Activated T-helper 17 cell treated with anti-CD3 and anti-CD28 coated beads, Interleukin-2, amount 50 U/mL, for 72 hours (primary cell): ENCODE measurements around the gene ARHGAP44. TPM values are rescaled to one million over a fixed set of nuclear protein-coding genes. Genes with fewer than 3 reads are reported as not detected.
"Not testable (repeated sequence)": the region's sequence is repeated elsewhere in the genome, so short reads cannot be mapped to it uniquely, and the experiment has no call there.

Experiments
- ATAC-seq: fragments of 150-1000 bp; cut with Tn5 transposase; replicated peaks from 2 replicates; pipeline ENCODE4 v1.10.0; 2021; ENCODE audit warnings: mild to moderate bottlenecking, moderate library complexity
- H3K27ac Mint-ChIP-seq: one replicate; pipeline ENCODE4 v1.8.0; 2022; ENCODE audit warnings: mixed read lengths
- H3K27me3 Mint-ChIP-seq: one replicate; pipeline ENCODE4 v1.8.0; 2022; ENCODE audit warnings: mixed read lengths
- H3K36me3 Mint-ChIP-seq: one replicate; pipeline ENCODE4 v1.8.0; 2022; ENCODE audit warnings: low read depth, mild to moderate bottlenecking, mixed read lengths
- H3K4me1 Mint-ChIP-seq: one replicate; pipeline ENCODE4 v1.8.0; 2022; ENCODE audit warnings: mixed read lengths
- H3K4me3 Mint-ChIP-seq: one replicate; pipeline ENCODE4 v1.8.0; 2022; ENCODE audit warnings: mild to moderate bottlenecking, mixed read lengths
- H3K9me3 Mint-ChIP-seq: one replicate; pipeline ENCODE4 v1.8.0; 2022; ENCODE audit warnings: mixed read lengths
- total RNA-seq, 2 donors: library from RNA; stranded (reverse); gene quantifications; one replicate each; pipeline ENCODE4 v1.2.3, GENCODE V29; 2022

Gene ARHGAP44
- total RNA-seq, 2 donors from 2014 or later = 0.48 TPM; not detected in 1

GRCh38 chr17:12851901-12852435 is 62.7 kb downstream of the ARHGAP44 start:
- no peaks in the 10 kb centered on the region for H3K36me3 Mint-ChIP-seq
- ATAC-seq = no peak
- peaks cover 3% of the 10 kb centered on the region for H3K9me3 Mint-ChIP-seq
- H3K27ac Mint-ChIP-seq = no peak overlapping the region
- H3K27me3 Mint-ChIP-seq = peaks cover 3% of the 10 kb centered on the region
- no peak overlapping the region for H3K4me3 Mint-ChIP-seq
- H3K4me1 Mint-ChIP-seq = no peaks in the 10 kb centered on the region

- peaks cover 3% of the 10 kb centered on the region for H3K27me3 Mint-ChIP-seq
- H3K4me3 Mint-ChIP-seq = no peak overlapping the region
- H3K36me3 Mint-ChIP-seq = no peaks in the 10 kb centered on the region
- no peaks in the 10 kb centered on the region for H3K4me1 Mint-ChIP-seq
- no peak overlapping the region for H3K27ac Mint-ChIP-seq
- peaks cover 4% of the 10 kb centered on the region for H3K9me3 Mint-ChIP-seq
- ATAC-seq = no peak
Measured at GRCh38 chr17:12853921-12854320, 64.6 kb downstream of the ARHGAP44 start.

GRCh38 chr17:12856416-12856815 is 67.1 kb downstream of the ARHGAP44 start:
- Mint-ChIP-seq H3K27me3 (peaks cover 3% of the 10 kb centered on the region), H3K27ac (no peak overlapping the region), H3K36me3 (no peaks in the 10 kb centered on the region), H3K9me3 (peaks cover 12% of the 10 kb centered on the region), H3K4me3 (no peak overlapping the region), H3K4me1 (no peaks in the 10 kb centered on the region)
- ATAC-seq = no peak

GRCh38 chr17:12857592-12857991 is 68.3 kb downstream of the ARHGAP44 start:
- Mint-ChIP-seq H3K27ac (no peak overlapping the region), H3K36me3 (no peaks in the 10 kb centered on the region), H3K4me3 (no peak overlapping the region), H3K9me3 (peaks cover 12% of the 10 kb centered on the region), H3K4me1 (no peaks in the 10 kb centered on the region), H3K27me3 (peaks cover 7% of the 10 kb centered on the region)
- no peak for ATAC-seq

GRCh38 chr17:12859520-12859919 is 70.2 kb downstream of the ARHGAP44 start:
- Mint-ChIP-seq H3K36me3 (no peaks in the 10 kb centered on the region), H3K4me3 (no peak overlapping the region), H3K27ac (no peak overlapping the region), H3K4me1 (no peaks in the 10 kb centered on the region), H3K27me3 (peaks cover 3% of the 10 kb centered on the region), H3K9me3 (peaks cover 12% of the 10 kb centered on the region)
- ATAC-seq = no peak

- no peak for ATAC-seq
- Mint-ChIP-seq H3K4me3 (no peak overlapping the region), H3K27ac (no peak overlapping the region), H3K36me3 (no peaks in the 10 kb centered on the region), H3K9me3 (no peaks in the 10 kb centered on the region), H3K27me3 (peaks cover 6% of the 10 kb centered on the region), H3K4me1 (no peaks in the 10 kb centered on the region)
Measured at GRCh38 chr17:12865769-12866168, 76.5 kb downstream of the ARHGAP44 start.

GRCh38 chr17:12866244-12866643 is 76.9 kb downstream of the ARHGAP44 start:
- Mint-ChIP-seq H3K4me1 (no peaks in the 10 kb centered on the region), H3K4me3 (no peak overlapping the region), H3K27me3 (peaks cover 6% of the 10 kb centered on the region), H3K36me3 (no peaks in the 10 kb centered on the region), H3K27ac (no peak overlapping the region), H3K9me3 (no peaks in the 10 kb centered on the region)
- ATAC-seq = no peak

GRCh38 chr17:12867726-12868125 is 78.4 kb downstream of the ARHGAP44 start:
- Mint-ChIP-seq H3K9me3 (peaks cover 4% of the 10 kb centered on the region), H3K36me3 (no peaks in the 10 kb centered on the region), H3K27ac (no peak overlapping the region), H3K4me3 (no peak overlapping the region), H3K27me3 (peaks cover 2% of the 10 kb centered on the region), H3K4me1 (no peaks in the 10 kb centered on the region)
- no peak for ATAC-seq

GRCh38 chr17:12873415-12874125 is 84.3 kb downstream of the ARHGAP44 start:
- not testable (repeated sequence) for H3K27ac Mint-ChIP-seq, H3K4me3 Mint-ChIP-seq, H3K36me3 Mint-ChIP-seq, H3K4me1 Mint-ChIP-seq, H3K9me3 Mint-ChIP-seq, ATAC-seq, H3K27me3 Mint-ChIP-seq

GRCh38 chr17:12877953-12878669 is 88.8 kb downstream of the ARHGAP44 start:
- Mint-ChIP-seq H3K9me3 (no peaks in the 10 kb centered on the region), H3K4me3 (no peak overlapping the region), H3K27me3 (no peaks in the 10 kb centered on the region), H3K4me1 (no peaks in the 10 kb centered on the region), H3K36me3 (no peaks in the 10 kb centered on the region), H3K27ac (no peak overlapping the region)
- peak; percentile 29 for ATAC-seq

GRCh38 chr17:12879096-12879495 is 89.8 kb downstream of the ARHGAP44 start:
- H3K36me3 Mint-ChIP-seq, H3K27me3 Mint-ChIP-seq, H3K9me3 Mint-ChIP-seq, ATAC-seq, H3K27ac Mint-ChIP-seq, H3K4me3 Mint-ChIP-seq, H3K4me1 Mint-ChIP-seq: not testable (repeated sequence)

GRCh38 chr17:12883472-12883871 is 94.2 kb downstream of the ARHGAP44 start:
- H3K4me1 Mint-ChIP-seq = no peaks in the 10 kb centered on the region
- no peaks in the 10 kb centered on the region for H3K9me3 Mint-ChIP-seq
- H3K27me3 Mint-ChIP-seq = peaks cover 8% of the 10 kb centered on the region
- H3K36me3 Mint-ChIP-seq = no peaks in the 10 kb centered on the region
- H3K4me3 Mint-ChIP-seq = no peak overlapping the region
- no peak overlapping the region for H3K27ac Mint-ChIP-seq
- ATAC-seq = no peak

GRCh38 chr17:12887088-12887487 is 97.8 kb downstream of the ARHGAP44 start:
- H3K9me3 Mint-ChIP-seq = peaks cover 13% of the 10 kb centered on the region
- ATAC-seq = no peak
- H3K4me1 Mint-ChIP-seq = no peaks in the 10 kb centered on the region
- H3K36me3 Mint-ChIP-seq = no peaks in the 10 kb centered on the region
- no peak overlapping the region for H3K4me3 Mint-ChIP-seq
- H3K27ac Mint-ChIP-seq = no peak overlapping the region
- peaks cover 26% of the 10 kb centered on the region for H3K27me3 Mint-ChIP-seq

- Mint-ChIP-seq H3K4me3 (no peak overlapping the region), H3K27me3 (peaks cover 6% of the 10 kb centered on the region), H3K27ac (no peak overlapping the region), H3K36me3 (no peaks in the 10 kb centered on the region), H3K9me3 (peaks cover 14% of the 10 kb centered on the region), H3K4me1 (no peaks in the 10 kb centered on the region)
- no peak for ATAC-seq
Measured at GRCh38 chr17:12896180-12896785, 107.0 kb downstream of the ARHGAP44 start.

GRCh38 chr17:12898110-12898509 is 108.8 kb downstream of the ARHGAP44 start:
- ATAC-seq = no peak
- H3K9me3 Mint-ChIP-seq = peaks cover 9% of the 10 kb centered on the region
- no peaks in the 10 kb centered on the region for H3K36me3 Mint-ChIP-seq
- no peak overlapping the region for H3K4me3 Mint-ChIP-seq
- no peaks in the 10 kb centered on the region for H3K4me1 Mint-ChIP-seq
- no peak overlapping the region for H3K27ac Mint-ChIP-seq
- peaks cover 8% of the 10 kb centered on the region for H3K27me3 Mint-ChIP-seq
